H1 (cell line): ENCODE measurements around the gene SLC38A1. TPM values are rescaled to one million over a fixed set of nuclear protein-coding genes. Genes with fewer than 3 reads are reported as not detected.

Experiments
- BACH1 ChIP-seq: IDR thresholded peaks from 2 replicates; pipeline ENCODE4 v1.6.1; 2012; ENCODE audit warnings: low read length, improper control_type of control experiment
- polyA plus RNA-seq, 7 experiments: library from polyadenylated mRNA; depleted of rRNA in 3 of 7; stranded (reverse) in 5 of 7; unstranded in 2 of 7; fragments of >200 nt in 5 of 7; fragments of 200-250 nt in 2 of 7; gene quantifications; 1 replicate in 5 of 7; 2 replicates in 1 of 7; 4 replicates in 1 of 7; pipeline versions ENCODE4 v1.2.1 to v1.2.3, GENCODE V29; 2011 to 2013; ENCODE audit warnings: missing spikeins in 2 of 7, mixed read lengths in 2 of 7
- total RNA-seq: library from RNA; stranded (reverse); fragmentation: NEBNext Ultra II Directional; extraction: Animal tissue kit (Norgen Biotek cat#: 25700); gene quantifications from 2 replicates; pipeline ENCODE4 v1.2.1, GENCODE V29; 2021
- TF ChIP-seq, protein P1 (sequence below): IDR thresholded peaks from 2 replicates; pipeline ENCODE4 v1.6.1; 2012; ENCODE audit warnings: low read length, inconsistent platforms

SLC38A1 gene
- total and polyA plus RNA-seq, 2 of the 8 experiments (the other 6 are each of a cell fraction or from before 2014, with no cell fraction given): 83.4 to 242 TPM

DNA sequence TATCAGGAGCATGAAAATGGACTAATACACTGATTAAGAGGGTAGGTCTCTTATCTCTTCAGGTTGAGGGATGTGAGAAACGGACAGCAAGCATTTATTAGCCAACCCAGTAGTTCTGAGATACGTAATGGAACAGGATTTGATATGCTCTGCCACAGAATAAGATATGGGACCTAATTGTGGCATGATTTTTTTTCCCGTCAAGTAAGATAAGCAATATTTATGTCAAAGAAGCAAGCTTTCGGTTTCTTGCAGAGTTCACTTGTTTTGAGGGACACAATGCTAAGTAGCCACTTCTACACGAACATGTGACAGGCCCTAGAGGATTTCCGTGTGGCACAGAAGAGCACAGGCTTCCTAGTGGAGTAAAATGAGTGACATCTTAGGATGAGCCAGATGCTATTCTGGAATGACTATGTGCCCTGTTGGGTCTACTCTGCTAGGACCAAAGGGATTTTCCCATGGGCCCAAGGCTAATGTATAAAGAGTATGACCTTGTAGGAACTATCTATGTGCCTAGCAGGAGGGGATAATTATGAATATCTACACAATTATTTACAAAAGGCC is 57.9 kb downstream of the SLC38A1 start (continued):
- TF ChIP-seq BACH1: no peak
- TF ChIP-seq, protein P1, sequence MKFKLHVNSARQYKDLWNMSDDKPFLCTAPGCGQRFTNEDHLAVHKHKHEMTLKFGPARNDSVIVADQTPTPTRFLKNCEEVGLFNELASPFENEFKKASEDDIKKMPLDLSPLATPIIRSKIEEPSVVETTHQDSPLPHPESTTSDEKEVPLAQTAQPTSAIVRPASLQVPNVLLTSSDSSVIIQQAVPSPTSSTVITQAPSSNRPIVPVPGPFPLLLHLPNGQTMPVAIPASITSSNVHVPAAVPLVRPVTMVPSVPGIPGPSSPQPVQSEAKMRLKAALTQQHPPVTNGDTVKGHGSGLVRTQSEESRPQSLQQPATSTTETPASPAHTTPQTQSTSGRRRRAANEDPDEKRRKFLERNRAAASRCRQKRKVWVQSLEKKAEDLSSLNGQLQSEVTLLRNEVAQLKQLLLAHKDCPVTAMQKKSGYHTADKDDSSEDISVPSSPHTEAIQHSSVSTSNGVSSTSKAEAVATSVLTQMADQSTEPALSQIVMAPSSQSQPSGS: no peak
